HG03442 (cell line): ENCODE measurements around the gene SPEF1.
"Not testable (repeated sequence)": the region's sequence is repeated elsewhere in the genome, so short reads cannot be mapped to it uniquely, and the experiment has no call there.

Experiments
- ATAC-seq: cut with Tn5 transposase; IDR thresholded peaks from one replicate; pipeline ENCODE4 v1.9.1; 2021; ENCODE audit warnings: mild to moderate bottlenecking, moderate library complexity; ENCODE audit not compliant: unreplicated experiment

Gene SPEF1

GRCh38 chr20:3811467-3812258, 30.4 kb upstream of the SPEF1 start:
- ATAC-seq, result no peak

GRCh38 chr20:3808544-3808943, 27.3 kb upstream of the SPEF1 start:
- no peak for ATAC-seq

DNA sequence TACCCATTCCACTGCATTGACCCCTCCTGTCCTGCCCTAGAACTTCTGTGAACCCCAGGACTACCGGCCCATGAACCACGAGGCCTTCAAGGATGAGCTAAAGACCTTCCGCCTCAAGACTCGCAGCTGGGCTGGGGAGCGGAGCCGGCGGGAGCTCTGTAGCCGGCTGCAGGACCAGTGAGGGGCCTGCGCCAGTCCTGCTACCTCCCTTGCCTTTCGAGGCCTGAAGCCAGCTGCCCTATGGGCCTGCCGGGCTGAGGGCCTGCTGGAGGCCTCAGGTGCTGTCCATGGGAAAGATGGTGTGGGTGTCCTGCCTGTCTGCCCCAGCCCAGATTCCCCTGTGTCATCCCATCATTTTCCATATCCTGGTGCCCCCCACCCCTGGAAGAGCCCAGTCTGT, 23.5 kb upstream of the SPEF1 start:
- ATAC-seq, result no peak

GRCh38 chr20:3804254-3804751, 23.1 kb upstream of the SPEF1 start:
- no peak for ATAC-seq

- ATAC-seq, result no peak
Measured at GRCh38 chr20:3803854-3804253, 22.6 kb upstream of the SPEF1 start.

GRCh38 chr20:3803289-3803688, 22.0 kb upstream of the SPEF1 start:
- ATAC-seq, result no peak

- ATAC-seq, result no peak
Measured at GRCh38 chr20:3802524-3803239, 21.4 kb upstream of the SPEF1 start.

DNA sequence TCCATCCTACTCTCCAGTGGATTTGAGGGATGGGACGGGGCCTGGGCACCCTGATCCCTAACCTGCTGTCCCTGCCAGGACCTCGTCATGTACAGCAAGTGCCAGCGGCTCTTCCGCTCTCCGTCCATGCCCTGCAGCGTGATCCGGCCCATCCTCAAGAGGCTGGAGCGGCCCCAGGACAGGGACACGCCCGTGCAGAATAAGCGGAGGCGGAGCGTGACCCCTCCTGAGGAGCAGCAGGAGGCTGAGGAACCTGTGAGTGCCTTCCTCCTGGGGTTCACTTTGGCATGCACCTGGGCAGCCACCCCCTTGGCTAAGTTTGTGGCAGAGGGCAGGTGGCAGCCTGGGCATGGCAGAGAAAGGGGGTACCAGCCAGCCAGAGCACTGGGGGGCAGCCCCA, 20.6 kb upstream of the SPEF1 start:
- ATAC-seq, result no peak

- no peak for ATAC-seq
Measured at GRCh38 chr20:3801299-3801698, 20.1 kb upstream of the SPEF1 start.

- ATAC-seq, result no peak
Measured at GRCh38 chr20:3800878-3801260, 19.6 kb upstream of the SPEF1 start.

DNA sequence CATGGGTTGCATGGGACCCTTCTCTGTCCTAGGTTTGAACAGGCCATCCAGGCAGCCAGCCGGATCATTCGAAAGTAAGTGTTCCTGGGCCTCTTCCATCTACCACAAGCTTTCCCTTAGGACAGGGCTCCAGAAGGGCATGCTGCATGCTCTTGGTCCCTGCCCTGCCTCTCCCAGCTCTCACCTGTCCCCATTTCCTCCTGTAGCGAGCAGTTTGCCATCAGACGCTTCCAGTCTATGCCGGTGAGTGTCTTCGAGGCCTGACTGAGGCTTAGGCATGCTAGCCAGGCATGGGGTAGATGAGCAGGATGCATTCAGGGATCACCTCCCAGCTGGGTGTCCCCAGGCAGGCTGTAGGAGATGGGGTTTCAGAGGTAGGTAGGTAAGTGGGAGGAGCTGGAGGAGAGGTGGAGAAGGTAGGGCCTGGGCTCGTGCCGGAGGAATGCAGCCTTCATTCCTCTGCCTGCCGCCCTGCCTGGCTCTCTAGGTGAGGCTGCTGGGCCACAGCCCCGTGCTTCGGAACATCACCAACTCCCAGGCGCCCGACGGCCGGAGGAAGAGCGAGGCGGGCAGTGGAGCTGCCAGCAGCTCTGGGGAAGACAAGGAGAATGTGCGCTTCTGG, 19.1 kb upstream of the SPEF1 start:
- ATAC-seq, result no peak

GRCh38 chr20:3798908-3799248, 17.6 kb upstream of the SPEF1 start:
- no peak for ATAC-seq

- ATAC-seq, result no peak
Measured at GRCh38 chr20:3798373-3798768, 17.1 kb upstream of the SPEF1 start.

GRCh38 chr20:3797592-3798372, 16.5 kb upstream of the SPEF1 start:
- no peak for ATAC-seq

- ATAC-seq, result no peak
Measured at GRCh38 chr20:3797226-3797545, 15.9 kb upstream of the SPEF1 start.

DNA sequence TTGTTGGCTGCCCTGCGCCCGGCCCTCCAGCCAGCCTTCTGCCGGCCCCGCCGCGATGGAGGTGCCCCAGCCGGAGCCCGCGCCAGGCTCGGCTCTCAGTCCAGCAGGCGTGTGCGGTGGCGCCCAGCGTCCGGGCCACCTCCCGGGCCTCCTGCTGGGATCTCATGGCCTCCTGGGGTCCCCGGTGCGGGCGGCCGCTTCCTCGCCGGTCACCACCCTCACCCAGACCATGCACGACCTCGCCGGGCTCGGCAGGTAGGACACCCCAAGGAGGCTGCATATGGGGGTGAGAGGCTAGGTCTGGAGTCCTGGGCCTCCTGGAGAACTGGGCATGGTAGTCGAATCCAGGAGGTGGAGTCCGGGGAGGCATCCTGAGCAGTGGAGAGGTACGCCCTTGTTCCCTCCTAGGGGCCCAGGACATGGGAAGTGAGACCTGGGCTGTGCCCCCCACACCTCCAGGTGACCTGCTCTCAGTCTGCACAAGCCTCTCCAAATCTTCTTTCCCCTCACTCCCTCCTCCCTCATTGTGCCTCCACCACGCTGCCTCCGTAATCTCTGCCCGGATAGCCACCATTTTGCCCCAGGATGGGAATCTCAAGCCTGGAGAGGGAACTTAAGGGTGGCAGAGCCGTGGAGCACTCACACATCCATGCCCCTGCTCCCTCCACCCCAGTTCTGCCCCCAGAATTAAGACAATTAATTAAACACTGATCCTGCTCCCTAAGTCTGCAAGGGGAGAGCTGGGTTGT, 15.4 kb upstream of the SPEF1 start:
- peak; percentile 8 for ATAC-seq

DNA sequence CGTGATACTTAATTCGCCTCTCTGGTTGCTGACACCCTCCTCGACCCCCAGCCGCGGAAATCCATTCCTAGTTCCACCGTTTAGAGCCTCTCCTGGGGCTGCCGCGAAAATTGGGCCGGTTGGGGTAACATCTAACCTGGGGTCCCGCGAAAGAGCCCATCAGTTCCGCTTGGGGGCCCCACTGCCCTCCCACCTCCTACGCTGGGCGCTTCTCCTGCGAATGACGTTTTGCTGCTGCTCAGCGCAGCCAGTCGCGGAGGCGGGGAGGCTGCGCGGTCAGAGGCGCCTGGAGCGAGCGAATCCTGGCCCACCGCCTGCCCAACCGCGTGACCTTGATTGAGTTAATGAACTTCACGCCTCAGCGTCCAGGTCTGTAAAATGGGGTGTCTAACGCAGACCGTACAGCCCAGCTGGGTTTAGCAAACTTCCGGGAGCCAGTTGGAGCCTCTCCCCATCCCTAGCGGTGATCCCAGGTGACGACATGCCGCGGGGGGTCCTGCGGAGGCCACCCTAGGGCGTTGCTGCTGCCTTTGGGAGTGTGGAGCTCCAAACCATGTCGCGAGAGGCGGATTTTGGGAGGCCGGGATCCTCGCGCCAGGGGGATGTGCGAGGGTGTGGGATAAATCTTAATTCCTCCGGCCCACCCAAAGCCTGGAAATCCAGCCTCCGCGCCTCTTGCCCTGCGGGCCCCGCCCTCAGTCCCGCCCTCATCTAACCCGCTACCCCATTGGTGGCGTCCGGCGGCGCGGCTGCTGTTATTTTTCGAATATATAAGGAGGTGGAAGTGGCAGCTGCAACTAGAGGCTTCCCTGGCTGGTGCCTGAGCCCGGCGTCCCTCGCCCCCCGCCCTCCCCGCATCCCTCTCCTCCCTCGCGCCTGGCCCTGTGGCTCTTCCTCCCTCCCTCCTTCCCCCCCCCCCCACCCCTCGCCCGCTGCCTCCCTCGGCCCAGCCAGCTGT, 14.5 kb upstream of the SPEF1 start, which contains the start of gene CDC25B:
CDC25B (plus strand) TSS at position 800 of the 958 bp plus-strand sequence. CDS start 222 bp downstream, outside the sequence.
- ATAC-seq, result peak; percentile 65

- ATAC-seq, result no peak
Measured at GRCh38 chr20:3794701-3795420, 13.6 kb upstream of the SPEF1 start.

GRCh38 chr20:3794168-3794567, 12.9 kb upstream of the SPEF1 start:
- ATAC-seq, result not testable (repeated sequence)
